HG03159 (cell line): ENCODE data around the gene TBC1D1.

Experiments
- ATAC-seq: cut with Tn5 transposase; IDR thresholded peaks from one replicate; pipeline ENCODE4 v1.9.1; 2021; ENCODE audit warnings: mild to moderate bottlenecking, moderate library complexity; ENCODE audit not compliant: unreplicated experiment

Gene TBC1D1

GRCh38 chr4:37890801-37891259 is at the start of gene TBC1D1:
Gene TBC1D1, plus strand, starts transcription at chr4:37891084. Its CDS starts 11,012 bp downstream, at chr4:37902096.
- ATAC-seq, result peak; percentile 24

DNA sequence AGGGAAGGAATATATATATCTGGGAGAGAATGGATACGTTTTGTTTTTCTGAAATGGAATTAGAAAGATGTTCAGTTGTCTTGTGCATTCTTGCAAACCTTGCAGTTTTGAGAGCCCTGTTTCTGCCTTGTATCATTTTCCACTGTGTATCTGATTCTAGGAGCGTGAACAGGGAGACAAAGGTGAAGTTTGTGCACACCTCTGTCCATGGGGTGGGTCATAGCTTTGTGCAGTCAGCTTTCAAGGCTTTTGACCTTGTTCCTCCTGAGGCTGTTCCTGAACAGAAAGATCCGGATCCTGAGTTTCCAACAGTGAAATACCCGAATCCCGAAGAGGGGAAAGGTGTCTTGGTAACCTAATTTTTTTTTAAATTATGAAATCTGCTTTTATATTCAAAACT is 46.7 kb upstream of the TBC1D1 start:
- no peak for ATAC-seq

DNA sequence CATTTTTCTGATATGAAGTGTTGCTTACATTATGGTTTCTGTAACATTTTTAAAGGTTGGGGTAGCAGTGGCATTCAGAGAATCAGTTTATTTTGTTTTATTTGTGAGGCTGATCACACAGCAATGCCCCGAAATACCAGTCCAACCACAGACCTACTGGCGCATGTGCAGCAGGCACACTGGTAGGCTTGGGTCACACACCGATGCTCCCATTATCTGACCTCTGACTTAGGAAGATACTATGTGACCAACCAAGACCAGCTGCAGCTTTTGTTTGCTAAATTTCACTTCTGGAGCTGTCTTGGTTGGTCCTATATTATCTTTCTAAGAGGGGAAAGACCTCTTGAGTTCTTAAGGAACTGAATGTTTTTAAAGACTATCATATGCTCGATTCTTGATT is 45.7 kb upstream of the TBC1D1 start:
- no peak for ATAC-seq

DNA sequence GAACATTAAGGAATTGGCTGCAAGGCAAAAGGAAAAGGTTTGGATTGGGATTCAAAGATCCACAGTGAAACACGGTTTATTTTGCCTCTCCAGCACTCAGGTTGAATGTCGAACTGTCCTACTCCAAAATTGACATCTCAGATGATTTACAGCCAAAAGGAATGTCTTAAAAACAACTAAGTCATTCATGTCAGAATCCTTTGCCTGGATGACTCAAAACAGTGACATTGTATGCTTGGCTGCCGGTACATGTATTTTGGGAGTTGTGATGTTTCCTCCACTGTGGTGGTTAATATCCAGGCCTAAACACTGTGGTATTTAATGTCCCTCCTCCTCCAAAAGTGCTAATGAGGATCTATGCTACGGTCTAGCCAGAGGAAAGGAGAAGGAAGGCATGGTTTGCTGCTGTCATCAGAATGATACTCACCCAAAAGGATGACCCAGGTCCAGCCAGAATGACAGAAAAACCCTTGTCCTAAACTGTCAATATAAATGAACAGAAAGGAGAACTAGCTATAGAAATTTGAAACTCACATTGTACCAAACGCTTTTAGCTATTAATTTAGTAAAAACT is 43.5 kb upstream of the TBC1D1 start:
- ATAC-seq, result no peak

GRCh38 chr4:37852376-37852775 is 38.5 kb upstream of the TBC1D1 start:
- no peak for ATAC-seq

DNA sequence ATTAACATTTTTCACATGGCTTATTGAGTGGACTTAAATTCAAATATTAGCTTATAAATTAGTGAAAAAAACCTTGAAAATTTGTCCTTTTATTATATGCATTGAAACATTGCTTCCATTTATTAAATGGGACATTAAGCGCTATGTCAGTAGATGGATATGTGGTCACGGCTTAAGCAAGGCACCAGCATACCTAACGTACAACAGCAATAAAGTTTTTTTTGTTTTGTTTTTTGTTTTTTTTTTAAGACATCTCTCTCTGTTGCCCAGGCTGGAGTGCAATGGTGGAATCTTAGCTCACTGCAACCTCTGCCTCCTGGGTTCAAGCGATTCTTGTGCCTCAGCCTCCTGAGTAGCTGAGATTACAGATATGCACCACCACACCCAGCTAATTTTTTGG is 32.8 kb upstream of the TBC1D1 start:
- no peak for ATAC-seq

- no peak for ATAC-seq
Observed at GRCh38 chr4:37858872-37859271, 32.0 kb upstream of the TBC1D1 start.

GRCh38 chr4:37860266-37860665 is 30.6 kb upstream of the TBC1D1 start:
- ATAC-seq, result no peak

GRCh38 chr4:37862961-37863360 is 27.9 kb upstream of the TBC1D1 start:
- no peak for ATAC-seq

GRCh38 chr4:37864786-37865185 is 26.1 kb upstream of the TBC1D1 start:
- ATAC-seq, result no peak

GRCh38 chr4:37865450-37865849 is 25.4 kb upstream of the TBC1D1 start:
- ATAC-seq, result no peak

DNA sequence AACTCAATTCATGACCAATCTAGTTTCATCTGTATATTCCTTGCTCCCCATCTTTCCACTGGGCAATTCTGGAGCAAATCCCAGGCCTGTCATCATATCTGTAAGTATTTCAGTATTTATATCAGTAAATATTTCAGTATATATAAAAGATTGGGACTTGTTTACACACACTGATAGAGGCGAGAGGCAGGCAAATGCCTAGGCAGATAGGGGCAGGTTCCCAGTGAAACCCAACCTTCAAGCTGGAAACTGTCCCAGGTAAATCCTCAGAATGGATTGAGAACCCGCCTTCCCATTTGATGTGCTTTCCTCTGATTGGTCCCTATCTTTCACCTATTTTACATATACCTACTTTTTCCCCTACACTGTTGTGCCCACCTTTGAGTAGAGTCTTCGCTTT is 23.8 kb upstream of the TBC1D1 start:
- no peak for ATAC-seq

DNA sequence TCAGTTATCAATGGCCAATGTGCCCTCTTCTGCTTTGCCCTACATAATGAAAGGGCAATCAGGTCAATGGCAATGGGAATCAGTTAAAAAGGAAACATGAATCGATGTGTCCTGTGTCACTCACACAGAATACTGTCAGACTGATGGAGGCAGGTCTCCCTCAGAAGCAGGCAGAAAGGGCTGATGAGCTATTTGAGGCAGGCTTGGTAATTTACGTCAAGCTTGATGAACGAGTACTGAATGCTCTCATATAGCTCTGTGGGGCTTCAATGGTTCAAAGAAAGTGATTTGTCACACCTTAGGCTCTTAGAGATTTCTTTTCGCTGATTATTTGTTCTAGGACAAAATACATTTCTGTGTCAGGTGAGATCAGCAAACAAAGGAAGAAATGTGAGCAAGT is 22.6 kb upstream of the TBC1D1 start:
- ATAC-seq, result no peak

GRCh38 chr4:37872310-37872988 is 18.4 kb upstream of the TBC1D1 start:
- no peak for ATAC-seq

- no peak for ATAC-seq
Observed at GRCh38 chr4:37873386-37873785, 17.5 kb upstream of the TBC1D1 start.

- ATAC-seq, result no peak
Observed at GRCh38 chr4:37876156-37876555, 14.7 kb upstream of the TBC1D1 start.

GRCh38 chr4:37879365-37879764 is 11.5 kb upstream of the TBC1D1 start:
- no peak for ATAC-seq

DNA sequence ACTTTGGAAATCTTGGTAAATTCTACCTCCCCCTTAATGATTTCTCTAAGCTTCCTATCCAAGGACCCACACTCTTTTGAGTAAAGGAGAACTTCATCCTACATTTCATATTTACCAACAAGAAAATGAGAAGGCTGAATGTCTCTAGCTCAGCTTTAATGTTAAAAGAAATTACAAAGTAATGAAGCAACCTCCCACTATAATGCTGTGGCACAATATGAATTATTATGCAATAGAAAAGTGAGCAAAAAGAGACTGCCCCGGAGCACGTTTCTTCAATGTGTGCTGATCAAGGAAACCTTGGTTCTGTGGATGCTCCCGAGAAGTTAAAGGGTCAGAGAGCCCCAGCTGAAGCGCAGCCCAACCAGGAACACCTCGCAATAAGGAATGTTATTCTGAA is 9.1 kb upstream of the TBC1D1 start:
- ATAC-seq, result no peak

- ATAC-seq, result no peak
Observed at GRCh38 chr4:37882665-37883296, 8.1 kb upstream of the TBC1D1 start.

GRCh38 chr4:37884855-37885487 is 5.9 kb upstream of the TBC1D1 start:
- no peak for ATAC-seq

GRCh38 chr4:37885496-37885895 is 5.4 kb upstream of the TBC1D1 start:
- no peak for ATAC-seq
